Activated CD8-positive, alpha-beta T cell treated with anti-CD3 and anti-CD28 coated beads, Interleukin-2, amount 10 ng/mL, durations not matched to agents 7 days and 5 days (primary cell): ENCODE measurements around the gene CRADD. TPM values are rescaled to one million over a fixed set of nuclear protein-coding genes. Genes with fewer than 3 reads are reported as not detected.
"Not testable (repeated sequence)": the region's sequence is repeated elsewhere in the genome, so short reads cannot be mapped to it uniquely, and the experiment has no call there.

Source experiments
- ATAC-seq: fragments of 150-1000 bp; cut with Tn5 transposase; one replicate; pipeline ENCODE4 v1.10.0; 2021; ENCODE audit warnings: moderate library complexity
- CTCF ChIA-PET: fragments of 350-600 bp; sonication (Branson Sonifier 250); formaldehyde crosslinking; loops from one replicate; lab custom pipeline; 2021; ENCODE audit warnings: antibody characterized with exemption; lab: Charles Lee
- POLR2A ChIA-PET: fragments of 350-600 bp; sonication (Branson Sonifier 250); formaldehyde crosslinking; loops from one replicate; lab custom pipeline; 2021; ENCODE audit warnings: antibody characterized with exemption; lab: Charles Lee
- DNase-seq: peaks from one replicate; pipeline ENCODE4 v3.0.0-alpha.2; 2020
- H3K27ac Mint-ChIP-seq: one replicate; pipeline ENCODE4 v1.8.0; 2021; ENCODE audit warnings: mild to moderate bottlenecking, mixed read lengths
- H3K27me3 Mint-ChIP-seq: one replicate; pipeline ENCODE4 v1.8.0; 2021; ENCODE audit warnings: low read depth, mixed read lengths
- H3K36me3 Mint-ChIP-seq: one replicate; pipeline ENCODE4 v1.8.0; 2021; ENCODE audit warnings: low read depth, mixed read lengths
- H3K4me1 Mint-ChIP-seq: one replicate; pipeline ENCODE4 v1.8.0; 2021; ENCODE audit warnings: low read depth, mixed read lengths
- H3K4me3 Mint-ChIP-seq: one replicate; pipeline ENCODE4 v1.8.0; 2021; ENCODE audit warnings: mild to moderate bottlenecking, mixed read lengths
- H3K9me3 Mint-ChIP-seq: one replicate; pipeline ENCODE4 v1.8.0; 2022; ENCODE audit warnings: mixed read lengths; ENCODE audit not compliant: insufficient read depth
- total RNA-seq, 2 experiments: library from RNA; stranded (reverse); gene quantifications; one replicate each; pipeline ENCODE4 v1.2.3, GENCODE V29; 2021

The CRADD gene
- total RNA-seq, 2 experiments from 2014 or later = 10.8 to 14.6 TPM

- Mint-ChIP-seq H3K27ac (no peak overlapping the region), H3K36me3 (peaks cover 15% of the 10 kb centered on the region), H3K27me3 (no peaks in the 10 kb centered on the region), H3K4me3 (no peak overlapping the region), H3K4me1 (peaks cover 20% of the 10 kb centered on the region), H3K9me3 (peaks cover 16% of the 10 kb centered on the region)
- CTCF ChIA-PET = interaction anchor here (0.9 kb wide), 1 partner anchor 14 kb away, joined by 3 read pairs; no protein-coding TSS in a partner anchor
- DNase-seq (no peak), ATAC-seq (no peak)
- POLR2A ChIA-PET = no interaction called here
Measured at GRCh38 chr12:93753285-93753684, 76.1 kb downstream of the CRADD start.

- no peak for ATAC-seq
- ChIA-PET CTCF (no interaction called here), POLR2A (no interaction called here)
- Mint-ChIP-seq H3K9me3 (peaks cover 16% of the 10 kb centered on the region), H3K4me3 (no peak overlapping the region), H3K27me3 (no peaks in the 10 kb centered on the region), H3K4me1 (peaks cover 22% of the 10 kb centered on the region), H3K36me3 (peaks cover 15% of the 10 kb centered on the region), H3K27ac (no peak overlapping the region)
- DNase-seq = no peak
Measured at GRCh38 chr12:93753838-93754429, 76.8 kb downstream of the CRADD start.

GRCh38 chr12:93754859-93755258, 77.7 kb downstream of the CRADD start:
- H3K9me3 Mint-ChIP-seq = peaks cover 16% of the 10 kb centered on the region
- H3K4me3 Mint-ChIP-seq, DNase-seq, H3K27me3 Mint-ChIP-seq, POLR2A ChIA-PET, H3K27ac Mint-ChIP-seq, ATAC-seq: not testable (repeated sequence)
- peaks cover 25% of the 10 kb centered on the region for H3K4me1 Mint-ChIP-seq
- CTCF ChIA-PET = interaction anchor here (1.3 kb wide), 1 partner anchor 13 kb away, joined by 3 read pairs; no protein-coding TSS in a partner anchor
- H3K36me3 Mint-ChIP-seq = peaks cover 15% of the 10 kb centered on the region

- Mint-ChIP-seq H3K4me3 (no peak overlapping the region), H3K4me1 (peaks cover 22% of the 10 kb centered on the region), H3K9me3 (peaks cover 16% of the 10 kb centered on the region), H3K27me3 (no peaks in the 10 kb centered on the region), H3K36me3 (peaks cover 15% of the 10 kb centered on the region), H3K27ac (no peak overlapping the region)
- POLR2A ChIA-PET = no interaction called here
- no peak for DNase-seq
- no peak for ATAC-seq
- CTCF ChIA-PET = no interaction called here
Measured at GRCh38 chr12:93756288-93756687, 79.1 kb downstream of the CRADD start.

GRCh38 chr12:93757792-93758694, 80.9 kb downstream of the CRADD start:
- no peak overlapping the region for H3K27ac Mint-ChIP-seq
- no peak overlapping the region for H3K4me3 Mint-ChIP-seq
- H3K4me1 Mint-ChIP-seq = peaks cover 33% of the 10 kb centered on the region
- ChIA-PET POLR2A (no interaction called here), CTCF (interaction anchor here (1.2 to 6.5 kb wide), 5 partner anchors 9 to 344 kb away, joined by 3 to 63 read pairs (median 5); no protein-coding TSS in a partner anchor)
- ATAC-seq (no peak), DNase-seq (no peak)
- peaks cover 9% of the 10 kb centered on the region for H3K36me3 Mint-ChIP-seq
- H3K9me3 Mint-ChIP-seq = peaks cover 10% of the 10 kb centered on the region
- no peaks in the 10 kb centered on the region for H3K27me3 Mint-ChIP-seq

GRCh38 chr12:93758801-93759373, 81.7 kb downstream of the CRADD start:
- no peak for DNase-seq
- H3K27me3 Mint-ChIP-seq = no peaks in the 10 kb centered on the region
- no peak for ATAC-seq
- no peak overlapping the region for H3K4me3 Mint-ChIP-seq
- H3K27ac Mint-ChIP-seq = no peak overlapping the region
- H3K9me3 Mint-ChIP-seq = peaks cover 6% of the 10 kb centered on the region
- H3K4me1 Mint-ChIP-seq = peaks cover 36% of the 10 kb centered on the region
- peaks cover 6% of the 10 kb centered on the region for H3K36me3 Mint-ChIP-seq
- CTCF ChIA-PET = interaction anchor here (1.2 to 6.5 kb wide), 5 partner anchors 8 to 343 kb away, joined by 3 to 63 read pairs (median 5); no protein-coding TSS in a partner anchor
- POLR2A ChIA-PET = no interaction called here

GRCh38 chr12:93759512-93760081, 82.4 kb downstream of the CRADD start:
- ChIA-PET CTCF (interaction anchor here (1.2 to 6.5 kb wide), 5 partner anchors 8 to 342 kb away, joined by 3 to 63 read pairs (median 5); no protein-coding TSS in a partner anchor), POLR2A (interaction anchor here (0.6 kb wide), 1 partner anchor 19 kb away, joined by 3 read pairs; no protein-coding TSS in a partner anchor)
- Mint-ChIP-seq H3K27me3 (no peaks in the 10 kb centered on the region), H3K4me3 (no peak overlapping the region), H3K9me3 (peaks cover 6% of the 10 kb centered on the region), H3K36me3 (peaks cover 3% of the 10 kb centered on the region), H3K4me1 (peaks cover 36% of the 10 kb centered on the region), H3K27ac (no peak overlapping the region)
- ATAC-seq (no peak), DNase-seq (no peak)

- ChIA-PET CTCF (interaction anchor here (6.5 kb wide), 1 partner anchor 341 kb away, joined by 63 read pairs; no protein-coding TSS in a partner anchor), POLR2A (interaction anchor here (0.6 kb wide), 1 partner anchor 20 kb away, joined by 3 read pairs; no protein-coding TSS in a partner anchor)
- DNase-seq (no peak), ATAC-seq (no peak)
- no peaks in the 10 kb centered on the region for H3K36me3 Mint-ChIP-seq
- H3K9me3 Mint-ChIP-seq = peaks cover 4% of the 10 kb centered on the region
- no peak overlapping the region for H3K4me3 Mint-ChIP-seq
- no peaks in the 10 kb centered on the region for H3K27me3 Mint-ChIP-seq
- H3K4me1 Mint-ChIP-seq = peaks cover 36% of the 10 kb centered on the region
- no peak overlapping the region for H3K27ac Mint-ChIP-seq
Measured at GRCh38 chr12:93760275-93760875, 83.2 kb downstream of the CRADD start.

GRCh38 chr12:93762059-93762719, 85.0 kb downstream of the CRADD start:
- CTCF ChIA-PET = interaction anchor here (0.6 to 6.5 kb wide), 6 partner anchors 20 to 340 kb away, joined by 3 to 63 read pairs (median 5); no protein-coding TSS in a partner anchor
- Mint-ChIP-seq H3K36me3 (no peaks in the 10 kb centered on the region), H3K27ac (no peak overlapping the region), H3K9me3 (no peaks in the 10 kb centered on the region), H3K4me1 (peaks cover 45% of the 10 kb centered on the region), H3K4me3 (no peak overlapping the region), H3K27me3 (no peaks in the 10 kb centered on the region)
- DNase-seq (no peak), ATAC-seq (no peak)
- POLR2A ChIA-PET = no interaction called here

- ChIA-PET POLR2A (interaction anchor here (0.6 kb wide), 1 partner anchor 1179 kb away, joined by 3 read pairs; no protein-coding TSS in a partner anchor), CTCF (interaction anchor here (0.6 to 6.5 kb wide), 2 partner anchors 289 to 339 kb away, joined by 3 to 63 read pairs; no protein-coding TSS in a partner anchor)
- no peaks in the 10 kb centered on the region for H3K36me3 Mint-ChIP-seq
- H3K27ac Mint-ChIP-seq = no peak overlapping the region
- H3K27me3 Mint-ChIP-seq = no peaks in the 10 kb centered on the region
- H3K9me3 Mint-ChIP-seq = no peaks in the 10 kb centered on the region
- no peak overlapping the region for H3K4me3 Mint-ChIP-seq
- H3K4me1 Mint-ChIP-seq = peaks cover 48% of the 10 kb centered on the region
- DNase-seq (no peak), ATAC-seq (no peak)
Measured at GRCh38 chr12:93762912-93763553, 85.9 kb downstream of the CRADD start.
